SK-N-MC (cell line): ENCODE data around the gene POP4.

ENCODE experiments used
- EZH2 ChIP-seq: fragments of 200-600 bp; sonication (generic); IDR thresholded peaks from one replicate; pipeline ENCODE4 v1.6.1; 2017; ENCODE audit warnings: antibody characterized with exemption
- FOXP2 ChIP-seq: optimal IDR thresholded peaks from 2 replicates; pipeline ENCODE3; 2011; ENCODE audit warnings: mild to moderate bottlenecking, moderate library complexity; ENCODE audit not compliant: insufficient read depth; ENCODE audit errors: extremely low read length, control extremely low read depth
- POLR2AphosphoS5 ChIP-seq: IDR thresholded peaks from 2 replicates; pipeline ENCODE4 v1.6.1; 2012; ENCODE audit warnings: mild to moderate bottlenecking, low read depth, low read length, borderline replicate concordance

DNA sequence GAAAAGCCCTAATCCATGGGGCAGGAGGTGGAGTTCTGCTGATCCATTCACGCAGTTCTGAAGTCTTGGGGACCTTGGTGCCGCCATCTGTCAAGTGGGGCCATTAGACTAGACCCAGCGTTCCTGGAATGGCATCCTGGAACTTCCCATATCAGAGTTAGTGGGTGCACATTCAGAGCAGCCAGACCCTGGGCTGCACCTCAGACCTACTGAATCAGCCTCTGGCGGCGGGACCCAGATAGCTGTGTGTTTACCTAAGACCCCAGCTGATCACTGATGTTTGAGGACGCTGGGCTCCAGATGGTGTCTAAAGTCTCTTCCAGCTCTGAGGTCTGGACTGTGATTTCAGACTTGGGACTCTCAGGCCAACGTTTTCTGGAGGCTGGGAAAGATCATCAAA lies 12.8 kb downstream of the POP4 start:
- TF ChIP-seq POLR2AphosphoS5 (no peak), EZH2 (no peak), FOXP2 (no peak)
